Activated T-helper 1 cell treated with anti-CD3 and anti-CD28 coated beads, Interleukin-2, amount 50 U/mL, for 16 hours (primary cell): ENCODE data around the gene PFN2.

ENCODE experiments used
- DNase-seq, 2 donors: peaks; one replicate each; pipeline ENCODE4 v3.0.0-alpha.2; 2020; ENCODE audit warnings: low read depth in 1 of 2, low spot score in 1 of 2

The PFN2 gene

DNA sequence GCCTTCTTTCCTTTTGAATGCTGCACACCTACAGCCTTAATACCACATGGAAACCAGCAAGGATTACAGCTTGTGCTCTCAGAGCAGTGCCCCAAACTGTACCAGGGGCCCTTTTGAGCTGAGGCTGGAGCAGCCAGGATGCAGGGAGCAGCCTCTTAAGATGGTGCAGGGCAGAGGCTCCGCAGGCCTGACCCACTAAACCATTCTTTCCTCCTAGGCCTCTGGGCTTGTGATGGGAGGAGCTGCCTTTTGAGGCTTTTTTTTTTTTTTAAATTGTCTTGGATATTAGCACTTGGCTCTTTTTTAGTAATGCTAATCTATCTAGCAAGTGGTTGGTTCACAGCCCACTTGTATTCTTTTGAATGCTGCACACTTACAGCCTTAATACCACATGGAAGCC, 37.7 kb downstream of the PFN2 start:
- no peak for DNase-seq

DNA sequence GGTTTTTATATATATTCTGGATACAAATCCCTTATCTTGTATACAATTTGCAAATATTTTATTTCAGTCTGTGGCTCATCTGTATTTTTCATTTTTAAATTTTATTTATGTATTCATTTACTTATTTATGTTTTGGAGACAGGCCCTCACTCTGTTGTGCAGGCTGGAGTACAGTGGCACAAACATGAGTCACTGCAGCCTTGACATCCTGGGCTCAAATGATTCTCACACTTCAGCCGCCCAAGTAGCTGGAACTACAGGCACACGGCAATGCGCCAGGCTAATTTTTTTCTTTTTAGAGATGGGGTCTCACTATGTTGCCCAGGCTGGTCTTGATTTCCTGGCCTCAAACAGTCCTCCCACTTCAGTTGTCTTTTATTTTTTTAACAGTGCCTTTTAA, 50.6 kb downstream of the PFN2 start:
- no peak for DNase-seq

DNA sequence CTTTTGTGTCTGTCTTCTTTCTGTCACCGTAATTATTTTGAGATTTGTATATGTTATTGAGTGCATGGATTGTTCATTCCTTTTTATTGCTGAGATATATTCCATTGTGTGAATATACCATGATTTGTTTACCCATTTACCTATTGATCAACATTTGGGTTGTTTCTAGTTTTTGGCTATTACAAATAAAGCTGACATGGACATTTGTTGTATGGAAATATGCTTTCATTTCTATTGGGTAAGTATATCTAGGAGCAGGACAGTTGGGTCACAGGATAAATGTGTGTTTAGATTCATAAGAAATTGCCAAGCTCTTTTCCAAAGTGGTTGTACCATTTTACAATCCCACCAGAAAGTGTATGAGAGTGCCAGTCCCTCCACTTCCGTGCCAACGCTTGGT, 51.2 kb downstream of the PFN2 start:
- DNase-seq, result no peak

- no peak for DNase-seq
Observed at GRCh38 chr3:149917124-149917667, 53.5 kb downstream of the PFN2 start.
